Measurements from ENCODE around the gene KRTAP6-2.

DNA sequence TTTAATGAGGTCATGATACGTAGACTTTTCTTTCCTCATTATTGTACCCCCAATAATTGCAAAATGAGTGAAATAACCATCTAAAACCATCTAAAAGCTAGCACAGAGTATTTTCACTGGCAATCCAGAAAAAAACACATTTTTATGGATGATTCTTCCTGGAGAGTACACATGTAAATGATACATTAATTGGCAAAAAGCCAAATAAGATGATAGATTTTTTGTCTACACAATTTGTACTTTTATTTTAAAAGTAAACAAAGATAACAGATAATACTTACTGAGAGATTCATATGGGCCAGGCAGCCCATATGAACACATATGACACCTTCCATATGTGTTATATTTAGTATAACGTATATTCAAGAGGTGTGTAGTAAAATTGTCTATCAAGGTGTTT lies 35.1 kb downstream of the KRTAP6-2 start:
- TF ChIP-seq, protein P1, sequence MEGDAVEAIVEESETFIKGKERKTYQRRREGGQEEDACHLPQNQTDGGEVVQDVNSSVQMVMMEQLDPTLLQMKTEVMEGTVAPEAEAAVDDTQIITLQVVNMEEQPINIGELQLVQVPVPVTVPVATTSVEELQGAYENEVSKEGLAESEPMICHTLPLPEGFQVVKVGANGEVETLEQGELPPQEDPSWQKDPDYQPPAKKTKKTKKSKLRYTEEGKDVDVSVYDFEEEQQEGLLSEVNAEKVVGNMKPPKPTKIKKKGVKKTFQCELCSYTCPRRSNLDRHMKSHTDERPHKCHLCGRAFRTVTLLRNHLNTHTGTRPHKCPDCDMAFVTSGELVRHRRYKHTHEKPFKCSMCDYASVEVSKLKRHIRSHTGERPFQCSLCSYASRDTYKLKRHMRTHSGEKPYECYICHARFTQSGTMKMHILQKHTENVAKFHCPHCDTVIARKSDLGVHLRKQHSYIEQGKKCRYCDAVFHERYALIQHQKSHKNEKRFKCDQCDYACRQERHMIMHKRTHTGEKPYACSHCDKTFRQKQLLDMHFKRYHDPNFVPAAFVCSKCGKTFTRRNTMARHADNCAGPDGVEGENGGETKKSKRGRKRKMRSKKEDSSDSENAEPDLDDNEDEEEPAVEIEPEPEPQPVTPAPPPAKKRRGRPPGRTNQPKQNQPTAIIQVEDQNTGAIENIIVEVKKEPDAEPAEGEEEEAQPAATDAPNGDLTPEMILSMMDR (IDR thresholded peaks at IDR 0.05): no peak
- TF ChIP-seq EZH2 (IDR thresholded peaks at IDR 0.05): no peak
